CD14-positive monocyte (primary cell): ENCODE data around the gene ACER2. TPM values are rescaled to one million over a fixed set of nuclear protein-coding genes. Genes with fewer than 3 reads are reported as not detected.
"Not testable (repeated sequence)": the region's sequence is repeated elsewhere in the genome, so short reads cannot be mapped to it uniquely, and the experiment has no call there.

Experiments used
- DNase-seq, 3 donors: peaks; one replicate each; pipeline ENCODE4 v3.0.0-alpha.2; 2011 to 2022
- H2AFZ ChIP-seq: 2 replicates; pipeline ENCODE4 v1.6.0; 2012; ENCODE audit warnings: mild to moderate bottlenecking, low read depth, low read length, inconsistent platforms; ENCODE audit not compliant: insufficient read depth, poor library complexity, severe bottlenecking
- H3K27ac ChIP-seq, 2 donors: 1 replicate in 1 of 2; 2 replicates in 1 of 2; pipeline ENCODE4 v1.5.1; 2012 to 2013; ENCODE audit warnings: low read length in 2 of 2, control low read depth in 1 of 2, inconsistent platforms in 1 of 2, low read depth in 1 of 2, mild to moderate bottlenecking in 1 of 2
- H3K27me3 ChIP-seq, 2 donors: one replicate each; pipeline versions ENCODE4 v1.6.0 to v1.6.1; 2011 to 2013; ENCODE audit warnings: low read length in 2 of 2; ENCODE audit not compliant: control insufficient read depth in 2 of 2, insufficient read depth in 2 of 2
- H3K36me3 ChIP-seq, 2 donors: replicated peaks in 1 of 2; 1 replicate in 1 of 2; 2 replicates in 1 of 2; pipeline versions ENCODE4 v1.5.1 to v1.6.1; 2012 to 2013; ENCODE audit warnings: low read length in 2 of 2, control low read depth in 1 of 2, inconsistent platforms in 1 of 2, mild to moderate bottlenecking in 1 of 2; ENCODE audit not compliant: insufficient read depth in 2 of 2, control insufficient read depth in 1 of 2
- H3K4me1 ChIP-seq, 2 donors: 1 replicate in 1 of 2; 2 replicates in 1 of 2; pipeline versions ENCODE4 v1.5.1 to v1.6.1; 2012 to 2013; ENCODE audit warnings: low read length in 2 of 2, control low read depth in 1 of 2, inconsistent platforms in 1 of 2, mild to moderate bottlenecking in 1 of 2, moderate library complexity in 1 of 2; ENCODE audit not compliant: insufficient read depth in 2 of 2, control insufficient read depth in 1 of 2
- H3K4me2 ChIP-seq: replicated peaks from 2 replicates; pipeline ENCODE3; 2012; ENCODE audit warnings: low read length, moderate library complexity, mild to moderate bottlenecking; ENCODE audit not compliant: poor library complexity, severe bottlenecking; ENCODE audit errors: extremely low read depth
- H3K4me3 ChIP-seq, 3 experiments: fragments of 200-600 bp in 1 of 3; sonication (generic) in 1 of 3; replicated peaks in 1 of 3; 1 replicate in 2 of 3; 2 replicates in 1 of 3; pipeline ENCODE4 v1.5.1; 2011 to 2013; ENCODE audit warnings: low read length in 3 of 3, mild to moderate bottlenecking in 3 of 3, control low read depth in 2 of 3, low read depth in 2 of 3, inconsistent platforms in 1 of 3, moderate library complexity in 1 of 3
- H3K79me2 ChIP-seq: 2 replicates; pipeline ENCODE4 v1.6.0; 2012; ENCODE audit warnings: mild to moderate bottlenecking, control low read depth, inconsistent platforms, low read length, moderate library complexity; ENCODE audit not compliant: insufficient read depth
- H3K9ac ChIP-seq: 2 replicates; pipeline ENCODE4 v1.6.0; 2017; ENCODE audit warnings: low read length, mild to moderate bottlenecking; ENCODE audit not compliant: insufficient read depth, poor library complexity, severe bottlenecking
- H3K9me3 ChIP-seq, 2 donors: replicated peaks in 1 of 2; 1 replicate in 1 of 2; 2 replicates in 1 of 2; pipeline versions ENCODE4 v1.5.1 to v1.6.1; 2012 to 2013; ENCODE audit warnings: low read length in 2 of 2, control low read depth in 1 of 2; ENCODE audit not compliant: control insufficient read depth in 1 of 2, insufficient read depth in 1 of 2
- H4K20me1 ChIP-seq: 2 replicates; pipeline ENCODE4 v1.6.0; 2012; ENCODE audit warnings: mild to moderate bottlenecking, low read length, control low read depth, moderate library complexity; ENCODE audit not compliant: insufficient read depth
- H3K27ac Mint-ChIP-seq, 7 donors: one replicate each; pipeline ENCODE4 v1.8.0; 2020; ENCODE audit warnings: mild to moderate bottlenecking in 7 of 7, mixed read lengths in 7 of 7, moderate library complexity in 6 of 7, inconsistent platforms in 2 of 7
- H3K27me3 Mint-ChIP-seq, 3 donors: one replicate each; pipeline ENCODE4 v1.8.0; 2021 to 2022; ENCODE audit warnings: low read depth in 3 of 3, mild to moderate bottlenecking in 3 of 3, mixed read lengths in 3 of 3, moderate library complexity in 3 of 3, inconsistent platforms in 1 of 3
- H3K36me3 Mint-ChIP-seq, 2 donors: one replicate each; pipeline ENCODE4 v1.8.0; 2020; ENCODE audit warnings: mixed read lengths in 2 of 2, inconsistent platforms in 1 of 2, mild to moderate bottlenecking in 1 of 2
- H3K4me1 Mint-ChIP-seq: one replicate; pipeline ENCODE4 v1.8.0; 2020; ENCODE audit warnings: mild to moderate bottlenecking, mixed read lengths
- H3K4me3 Mint-ChIP-seq, 2 donors: one replicate each; pipeline ENCODE4 v1.8.0; 2020; ENCODE audit warnings: mild to moderate bottlenecking in 2 of 2, mixed read lengths in 2 of 2, moderate library complexity in 1 of 2
- H3K9me3 Mint-ChIP-seq, 7 donors: one replicate each; pipeline ENCODE4 v1.8.0; 2020 to 2022; ENCODE audit warnings: mixed read lengths in 7 of 7, mild to moderate bottlenecking in 6 of 7, moderate library complexity in 6 of 7, inconsistent platforms in 2 of 7
- WGBS: methylation state at CpG from one replicate; pipeline ENCODE4 v1.1.5; 2013; ENCODE audit warnings: missing lambda C conversion rate; ENCODE audit not compliant: insufficient coverage; 5-methylcytosine and 5-hydroxymethylcytosine counted together
- intact Hi-C, 2 donors: fragments of 100-400 bp; cut with micrococcal nuclease; formaldehyde crosslinking; loops; one replicate each; pipeline versions ENCODE4 v1.15.0 to v1.15.1; 2023
- polyA plus RNA-seq, 3 donors: library from polyadenylated mRNA; depleted of rRNA in 1 of 3; unstranded in 2 of 3; stranded (reverse) in 1 of 3; fragments of 300-500 nt in 2 of 3; fragments of >200 nt in 1 of 3; fragmentation: Illumina TruSeq in 2 of 3; gene quantifications; 1 replicate in 2 of 3; 2 replicates in 1 of 3; pipeline ENCODE4 v1.2.3, GENCODE V29; 2012 to 2021
- TF ChIP-seq, protein P1 (sequence below): fragments of 200-600 bp; IDR thresholded peaks from one replicate; pipeline ENCODE4 v1.8.0; 2022; ENCODE audit warnings: antibody characterized with exemption, mild to moderate bottlenecking

The ACER2 gene
- polyA plus RNA-seq, 3 donors = 0.17 to 0.21 TPM; not detected in 1

DNA sequence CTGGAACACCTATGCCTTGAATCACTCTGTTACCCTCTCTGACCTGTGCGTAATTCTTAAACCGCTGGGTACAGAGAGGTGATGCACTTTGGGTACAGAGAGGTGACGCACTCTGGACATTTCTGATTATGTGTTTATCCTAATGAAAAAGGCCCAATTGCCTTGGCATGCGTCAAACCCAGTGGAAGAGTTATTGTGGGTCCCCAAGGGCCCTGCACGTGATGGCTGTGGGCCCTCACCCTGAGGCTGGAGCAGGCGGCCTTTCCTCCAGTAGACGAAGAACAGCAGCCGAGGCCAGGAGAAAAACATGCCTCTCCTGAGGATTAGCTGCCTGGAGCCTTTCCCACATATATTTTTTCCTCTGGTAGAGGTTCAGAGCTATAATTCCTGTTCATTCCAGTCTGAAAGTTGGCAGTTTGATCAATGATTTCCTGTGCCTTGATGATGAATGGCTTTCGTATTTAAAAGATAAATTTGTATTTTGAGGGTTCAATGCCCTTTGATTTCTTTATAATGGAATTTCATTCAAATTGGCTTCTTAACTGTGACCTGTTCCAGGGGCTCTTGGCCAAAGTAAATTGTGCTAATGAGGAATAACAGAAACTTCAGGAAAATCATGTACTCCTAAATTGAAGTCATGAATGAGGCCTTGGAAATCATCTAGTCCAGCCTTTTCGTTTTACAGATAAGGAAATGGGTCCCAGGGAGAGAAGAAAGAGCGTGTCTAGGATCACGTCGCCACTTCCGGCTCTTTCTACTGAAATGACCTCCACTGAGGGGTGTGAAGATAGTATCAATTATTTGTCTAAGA is 22.8 kb downstream of the ACER2 start:
- Histone ChIP-seq H3K9ac (no peak overlapping the region), H3K27ac (no peak overlapping the region), H3K4me3 (no peak overlapping the region), H2AFZ (no peak overlapping the region), H3K79me2 (no peaks in the 10 kb centered on the region), H3K9me3 (no peaks in the 10 kb centered on the region), H3K4me1 (no peaks in the 10 kb centered on the region), H4K20me1 (no peaks in the 10 kb centered on the region), H3K27me3 (no peaks in the 10 kb centered on the region), H3K4me2 (no peak overlapping the region), H3K36me3 (no peaks in the 10 kb centered on the region)
- Mint-ChIP-seq H3K4me1 (no peaks in the 10 kb centered on the region), H3K9me3 (peaks cover 0 to 5% (median 2%) of the 10 kb centered on the region in 7 donors), H3K27ac (no peak overlapping the region), H3K4me3 (no peak overlapping the region), H3K36me3 (peaks cover 0 to 3% of the 10 kb centered on the region in 2 donors), H3K27me3 (peaks cover 0 to 1% (median 0%) of the 10 kb centered on the region in 3 donors)
- no peak for DNase-seq
- intact Hi-C loops = no loop called here
- TF ChIP-seq, protein P1, sequence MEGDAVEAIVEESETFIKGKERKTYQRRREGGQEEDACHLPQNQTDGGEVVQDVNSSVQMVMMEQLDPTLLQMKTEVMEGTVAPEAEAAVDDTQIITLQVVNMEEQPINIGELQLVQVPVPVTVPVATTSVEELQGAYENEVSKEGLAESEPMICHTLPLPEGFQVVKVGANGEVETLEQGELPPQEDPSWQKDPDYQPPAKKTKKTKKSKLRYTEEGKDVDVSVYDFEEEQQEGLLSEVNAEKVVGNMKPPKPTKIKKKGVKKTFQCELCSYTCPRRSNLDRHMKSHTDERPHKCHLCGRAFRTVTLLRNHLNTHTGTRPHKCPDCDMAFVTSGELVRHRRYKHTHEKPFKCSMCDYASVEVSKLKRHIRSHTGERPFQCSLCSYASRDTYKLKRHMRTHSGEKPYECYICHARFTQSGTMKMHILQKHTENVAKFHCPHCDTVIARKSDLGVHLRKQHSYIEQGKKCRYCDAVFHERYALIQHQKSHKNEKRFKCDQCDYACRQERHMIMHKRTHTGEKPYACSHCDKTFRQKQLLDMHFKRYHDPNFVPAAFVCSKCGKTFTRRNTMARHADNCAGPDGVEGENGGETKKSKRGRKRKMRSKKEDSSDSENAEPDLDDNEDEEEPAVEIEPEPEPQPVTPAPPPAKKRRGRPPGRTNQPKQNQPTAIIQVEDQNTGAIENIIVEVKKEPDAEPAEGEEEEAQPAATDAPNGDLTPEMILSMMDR = no peak
- 96% methylated on average over 6 of the region's 14 CpGs for WGBS

DNA sequence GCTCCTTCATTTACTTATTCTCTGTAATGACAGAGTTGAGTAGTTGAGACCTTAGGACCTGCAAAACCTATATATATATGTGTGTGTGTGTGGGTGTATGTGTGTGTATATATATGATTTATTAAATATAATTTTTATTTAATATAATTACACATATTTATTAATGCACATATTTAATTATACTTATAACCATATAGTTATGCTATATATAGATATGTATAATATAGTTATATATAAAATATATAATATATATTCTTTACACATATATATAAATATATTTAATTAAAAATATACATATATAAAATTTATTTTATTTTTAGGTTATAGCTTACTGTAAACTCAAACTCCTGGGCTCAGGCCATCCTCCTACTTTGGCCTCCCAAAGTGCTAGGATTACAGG is 23.7 kb downstream of the ACER2 start:
- Histone ChIP-seq H3K9ac (no peak overlapping the region), H2AFZ (no peak overlapping the region), H3K27me3 (no peaks in the 10 kb centered on the region), H3K9me3 (no peaks in the 10 kb centered on the region), H3K4me2 (no peak overlapping the region), H3K79me2 (no peaks in the 10 kb centered on the region), H3K27ac (no peak overlapping the region), H3K36me3 (no peaks in the 10 kb centered on the region), H3K4me1 (no peaks in the 10 kb centered on the region), H3K4me3 (no peak overlapping the region), H4K20me1 (no peaks in the 10 kb centered on the region)
- peaks cover 0 to 5% (median 2%) of the 10 kb centered on the region in 7 donors for H3K9me3 Mint-ChIP-seq
- no peaks in the 10 kb centered on the region for H3K4me1 Mint-ChIP-seq
- intact Hi-C loops = no loop called here
- DNase-seq = no peak
- peaks cover 0 to 1% (median 0%) of the 10 kb centered on the region in 3 donors for H3K27me3 Mint-ChIP-seq
- H3K36me3 Mint-ChIP-seq = peaks cover 0 to 6% of the 10 kb centered on the region in 2 donors
- H3K4me3 Mint-ChIP-seq = no peak overlapping the region
- H3K27ac Mint-ChIP-seq = no peak overlapping the region
- TF ChIP-seq, protein P1 = no peak

DNA sequence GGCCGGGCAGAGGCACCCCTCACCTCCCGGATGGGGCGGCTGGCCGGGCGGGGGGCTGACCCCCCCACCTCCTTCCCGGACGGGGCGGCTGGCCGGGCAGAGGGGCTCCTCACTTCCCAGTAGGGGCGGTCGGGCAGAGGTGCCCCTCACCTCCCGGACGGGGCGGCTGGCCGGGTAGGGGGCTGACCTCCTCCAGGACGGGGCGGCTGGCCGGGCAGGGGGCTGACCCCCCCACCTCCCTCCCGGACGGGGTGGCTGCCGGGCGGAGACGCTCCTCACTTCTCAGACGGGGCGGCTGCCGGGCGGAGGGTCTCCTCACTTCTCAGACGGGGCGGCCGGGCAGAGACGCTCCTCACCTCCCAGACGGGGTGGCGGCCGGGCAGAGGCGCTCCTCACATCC is 24.9 kb downstream of the ACER2 start:
- H3K27me3 ChIP-seq, DNase-seq, H3K27ac Mint-ChIP-seq, H3K27me3 Mint-ChIP-seq, H3K79me2 ChIP-seq, H3K36me3 Mint-ChIP-seq, H3K27ac ChIP-seq, H3K9me3 ChIP-seq, H3K9me3 Mint-ChIP-seq, H3K4me1 ChIP-seq, H3K4me3 Mint-ChIP-seq, H4K20me1 ChIP-seq, H3K4me1 Mint-ChIP-seq, H3K36me3 ChIP-seq, H3K9ac ChIP-seq, H3K4me2 ChIP-seq, H3K4me3 ChIP-seq, H2AFZ ChIP-seq, intact Hi-C loops: not testable (repeated sequence)
- whole genome bisulfite sequencing = no CpG with 5 or more reads among the region's 35 CpGs
